Skin epidermis (tissue), 12 donors: Measurements from ENCODE around the gene KAT2B.
"Not testable (repeated sequence)": the region's sequence is repeated elsewhere in the genome, so short reads cannot be mapped to it uniquely, and the experiment has no call there.

ENCODE experiments used
- H3K27ac ChIP-seq, 21 experiments: fragments of 200-600 bp; sonication (generic) in 11 of 21; one replicate each; pipeline ENCODE4 v1.5.0; 2020; ENCODE audit warnings: mild to moderate bottlenecking in 3 of 21, inconsistent platforms in 2 of 21, moderate library complexity in 2 of 21
- H3K4me3 ChIP-seq, 7 experiments: fragments of 200-600 bp; sonication (generic) in 2 of 7; one replicate each; pipeline ENCODE4 v1.5.0; 2020; ENCODE audit warnings: inconsistent platforms in 2 of 7, mild to moderate bottlenecking in 2 of 7, moderate library complexity in 1 of 7

The KAT2B gene

GRCh38 chr3:20039765-20040547 lies at the start of gene KAT2B:
KAT2B (plus strand) TSS chr3:20040446; CDS start chr3:20040478, 32 bp downstream.
- H3K4me3 ChIP-seq: peak within 1 kb of the TSS; percentile 61 to 93 (median 74)
- H3K27ac ChIP-seq: peak within 1 kb of the TSS; percentile 71 to 98 (median 92)

- no peak overlapping the region for H3K27ac ChIP-seq
- no peak overlapping the region for H3K4me3 ChIP-seq
Measured at GRCh38 chr3:19994796-19995195, 45.5 kb upstream of the KAT2B start.

GRCh38 chr3:19997502-19997901 lies 42.7 kb upstream of the KAT2B start:
- H3K4me3 ChIP-seq: no peak overlapping the region
- H3K27ac ChIP-seq: no peak overlapping the region

GRCh38 chr3:20001932-20002331 lies 38.3 kb upstream of the KAT2B start:
- Histone ChIP-seq H3K4me3 (no peak overlapping the region), H3K27ac (no peak overlapping the region)

- Histone ChIP-seq H3K4me3 (no peak overlapping the region), H3K27ac (no peak overlapping the region)
Measured at GRCh38 chr3:20007960-20008359, 32.3 kb upstream of the KAT2B start.

GRCh38 chr3:20008646-20009045 lies 31.6 kb upstream of the KAT2B start:
- H3K4me3 ChIP-seq: no peak overlapping the region

GRCh38 chr3:20012164-20012563 lies 28.1 kb upstream of the KAT2B start, which contains the start of gene PP2D1:
PP2D1 (minus strand) TSS chr3:20012264; CDS start chr3:20012072, 192 bp downstream.
- Histone ChIP-seq H3K27ac (no peak within 1 kb of the TSS), H3K4me3 (no peak within 1 kb of the TSS)

More at GRCh38 chr3:20008646-20009045, 31.6 kb upstream of the KAT2B start:
- no peak overlapping the region for H3K27ac ChIP-seq

- no peak overlapping the region for H3K27ac ChIP-seq
Measured at GRCh38 chr3:20013396-20013795, 26.9 kb upstream of the KAT2B start.

GRCh38 chr3:20015525-20015924 lies 24.7 kb upstream of the KAT2B start:
- Histone ChIP-seq H3K4me3 (no peak overlapping the region), H3K27ac (no peak overlapping the region)

More at GRCh38 chr3:20013396-20013795, 26.9 kb upstream of the KAT2B start:
- H3K4me3 ChIP-seq: no peak overlapping the region

GRCh38 chr3:20016076-20016475 lies 24.2 kb upstream of the KAT2B start:
- H3K27ac ChIP-seq, H3K4me3 ChIP-seq: not testable (repeated sequence)

- H3K27ac ChIP-seq: peak overlapping the region in 6 of 21 experiments; percentile 6 to 67 (median 28)
- no peak overlapping the region for H3K4me3 ChIP-seq
Measured at GRCh38 chr3:20022954-20023622, 17.2 kb upstream of the KAT2B start.

- no peak overlapping the region for H3K4me3 ChIP-seq
- peak overlapping the region in 7 of 21 experiments; percentile 23 to 67 (median 35) for H3K27ac ChIP-seq
Measured at GRCh38 chr3:20023623-20024405, 16.4 kb upstream of the KAT2B start.

GRCh38 chr3:20027136-20027535 lies 13.1 kb upstream of the KAT2B start:
- H3K4me3 ChIP-seq: no peak overlapping the region
- no peak overlapping the region for H3K27ac ChIP-seq

- H3K4me3 ChIP-seq: no peak overlapping the region
- H3K27ac ChIP-seq: no peak overlapping the region
Measured at GRCh38 chr3:20028905-20029331, 11.3 kb upstream of the KAT2B start.

GRCh38 chr3:20031939-20032338 lies 8.3 kb upstream of the KAT2B start:
- not testable (repeated sequence) for H3K4me3 ChIP-seq, H3K27ac ChIP-seq

GRCh38 chr3:20035019-20035418 lies 5.2 kb upstream of the KAT2B start:
- H3K4me3 ChIP-seq: no peak overlapping the region
- no peak overlapping the region for H3K27ac ChIP-seq

GRCh38 chr3:20037255-20037996 lies 2.8 kb upstream of the KAT2B start:
- no peak overlapping the region for H3K4me3 ChIP-seq
- H3K27ac ChIP-seq: no peak overlapping the region

- H3K4me3 ChIP-seq: peak overlapping the region; percentile 61 to 93 (median 74)
Measured at GRCh38 chr3:20038699-20039465, 1.4 kb upstream of the KAT2B start.

GRCh38 chr3:20039466-20039764 lies 831 bp upstream of the KAT2B start:
- H3K27ac ChIP-seq: peak overlapping the region in 20 of 21 experiments; percentile 78 to 98 (median 93)
- H3K4me3 ChIP-seq: peak overlapping the region; percentile 61 to 93 (median 74)

More at GRCh38 chr3:20038699-20039465, 1.4 kb upstream of the KAT2B start:
- peak overlapping the region in 20 of 21 experiments; percentile 78 to 98 (median 93) for H3K27ac ChIP-seq
